Heart right ventricle (tissue), 16 donors: ENCODE data around the gene TMEM269. TPM values are rescaled to one million over a fixed set of nuclear protein-coding genes. Genes with fewer than 3 reads are reported as not detected.
"Not testable (repeated sequence)": the region's sequence is repeated elsewhere in the genome, so short reads cannot be mapped to it uniquely, and the experiment has no call there.

ENCODE experiments used
- ATAC-seq, 8 donors: fragments of 200-7000 bp; cut with Tn5 transposase; one replicate each; pipeline ENCODE4 v1.9.1; 2020; ENCODE audit warnings: mild to moderate bottlenecking in 8 of 8, moderate library complexity in 8 of 8, moderate number of reproducible peaks in 1 of 8
- DNase-seq, 2 donors: peaks; one replicate each; pipeline ENCODE4 v3.0.0-alpha.2; 2020
- H3K27ac ChIP-seq, 10 donors: fragments of 200-600 bp; sonication (generic) in 2 of 10; one replicate each; pipeline versions ENCODE4 v1.5.0 to v1.8.0; 2020 to 2022; ENCODE audit warnings: mild to moderate bottlenecking in 3 of 10
- H3K27me3 ChIP-seq, 7 donors: fragments of 200-600 bp; one replicate each; pipeline ENCODE4 v1.8.0; 2021 to 2022; ENCODE audit warnings: mild to moderate bottlenecking in 2 of 7
- H3K36me3 ChIP-seq, 9 donors: fragments of 200-600 bp; sonication (generic) in 1 of 9; one replicate each; pipeline versions ENCODE4 v1.5.0 to v1.8.0; 2020 to 2022; ENCODE audit warnings: mild to moderate bottlenecking in 2 of 9
- H3K4me1 ChIP-seq, 9 donors: fragments of 200-600 bp; sonication (generic) in 1 of 9; one replicate each; pipeline versions ENCODE4 v1.5.0 to v1.8.0; 2020 to 2022; ENCODE audit warnings: mild to moderate bottlenecking in 4 of 9
- H3K4me3 ChIP-seq, 10 donors: fragments of 200-600 bp; sonication (generic) in 2 of 10; one replicate each; pipeline versions ENCODE4 v1.5.0 to v1.8.0; 2020 to 2022; ENCODE audit warnings: mild to moderate bottlenecking in 7 of 10, moderate library complexity in 2 of 10
- H3K9me3 ChIP-seq, 11 donors: fragments of 200-600 bp in 10 of 11; sonication (generic) in 2 of 11; one replicate each; pipeline versions ENCODE4 v1.5.0 to v1.8.0; 2013 to 2022; ENCODE audit warnings: mild to moderate bottlenecking in 2 of 11, control low read depth in 1 of 11, moderate library complexity in 1 of 11
- CTCF ChIP-seq, 9 donors: fragments of 200-600 bp; sonication (generic) in 2 of 9; IDR thresholded peaks; one replicate each; pipeline versions ENCODE4 v1.5.0 to v1.8.0; 2021 to 2022; ENCODE audit warnings: antibody characterized with exemption in 9 of 9, mild to moderate bottlenecking in 5 of 9, moderate library complexity in 1 of 9
- WGBS, 2 donors: extraction: QIAGEN DNeasy Blood & Tissue Kit; methylation state at CpG; one replicate each; pipeline ENCODE4 v1.1.7; 2013; ENCODE audit warnings: inconsistent platforms in 1 of 2; 5-methylcytosine and 5-hydroxymethylcytosine counted together
- intact Hi-C, 10 donors: fragments of 100-400 bp; cut with DNase I; formaldehyde crosslinking; loops; one replicate each; pipeline versions ENCODE4 v1.11.1 to v1.14.2; 2022
- polyA plus RNA-seq, 2 donors: library from polyadenylated mRNA; stranded (reverse); fragments of 200-250 nt; gene quantifications; one replicate each; pipeline ENCODE4 v1.2.3, GENCODE V29; 2013
- total RNA-seq, 10 donors: library from RNA; stranded (reverse); fragmentation: NEBNext Ultra II Directional in 3 of 10; extraction: Animal tissue kit (Norgen Biotek cat#: 25700) in 3 of 10; gene quantifications; one replicate each; pipeline versions ENCODE4 v1.2.1 to v1.2.4, GENCODE V29; 2021 to 2023
- donor health status: Arrhythmogenic right ventricular cardiomyopathy.
- donor health status: ischemic (EF 13 %, LVEDD 7.1; RV severe dilation, severe dysfunction).
- donor health status: healthy with polysubstance abuse.
- donor health status: DM: no; HTN: yes; CAD: no.
- donor health status: DM: no; HTN: no; CAD: no.
- donor health status: ischemic (EF 25% LVEDD 6.9; RV normal size, moderate dysfunction).
- donor health status: ischemic (EF 25% LVEDD 5.7; RV mildly dilated, moderate dysfunction).
- donor health status: healthy.
- donor health status: DM: yes; HTN: yes; CAD: no.
- donor health status: Ischemic cardiomyopathy.
- donor health status: ischemic (EF 35%, LVEDD 5.7; RV mildly dilated, moderate dysfunction).
- donor health status: nonischemic (EF 11% LVEDD 7.7; RV severe dilation, severe dysfunction).
- donor health status: DM: yes; HTN: yes; CAD: no.
- donor health status: PGD.
- donor health status: ischemic (EF 29% LVEDD 5.4; RV normal size, mild dysfunction).
- donor health status: nonischemic (EF 23%, LVEDD 6.1; RV moderate dilation, normal function).

Gene TMEM269
- total and polyA plus RNA-seq, 12 donors: 0.01 to 0.09 (median 0.07) TPM; not detected in 9

DNA sequence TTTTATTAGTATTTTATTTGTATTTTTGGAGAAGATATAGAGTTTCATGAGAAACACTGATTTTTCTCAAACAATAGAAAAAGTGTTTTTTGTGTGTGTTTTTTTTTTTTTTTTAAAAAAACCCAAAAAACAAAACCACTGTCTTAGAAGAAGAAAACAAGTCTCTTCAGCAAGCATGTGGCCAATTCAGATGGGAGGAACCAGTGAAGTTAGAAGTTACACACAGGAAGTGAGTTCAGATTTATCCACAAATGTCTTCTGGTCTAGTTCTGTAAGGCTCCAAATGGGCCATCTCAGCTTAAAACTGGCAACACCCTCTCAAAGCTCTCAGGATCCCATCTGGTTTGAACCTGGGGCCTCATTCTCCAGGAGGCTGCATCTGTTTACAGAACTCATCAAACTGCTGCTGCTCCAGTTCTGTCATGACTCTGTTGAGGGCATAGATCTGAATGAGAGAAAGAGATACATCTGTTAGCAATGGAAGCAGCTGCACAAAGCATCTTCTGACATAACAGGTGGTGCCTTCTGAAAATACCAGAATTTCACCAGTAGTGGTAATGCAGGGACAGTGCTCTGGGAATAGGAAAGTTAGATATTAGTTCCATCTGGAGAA is 22.4 kb downstream of the TMEM269 start:
- intact Hi-C loops: no loop called here
- Histone ChIP-seq H3K27me3 (no peaks in the 10 kb centered on the region), H3K36me3 (peaks cover 0 to 43% (median 7%) of the 10 kb centered on the region in 9 donors), H3K4me1 (peaks cover 0 to 6% (median 0%) of the 10 kb centered on the region in 9 donors), H3K9me3 (no peaks in the 10 kb centered on the region), H3K27ac (no peak overlapping the region), H3K4me3 (no peak overlapping the region)
- ATAC-seq: peak in 5 of 8 donors; percentile 29 to 56 (median 31)
- DNase-seq: no peak
- no peak for TF ChIP-seq CTCF (IDR thresholded peaks at IDR 0.05)

- H3K4me3 ChIP-seq, H3K27ac ChIP-seq, DNase-seq, H3K9me3 ChIP-seq, H3K27me3 ChIP-seq, ATAC-seq, intact Hi-C loops: not testable (repeated sequence)
- Histone ChIP-seq H3K36me3 (peaks cover 0 to 27% (median 0%) of the 10 kb centered on the region in 9 donors), H3K4me1 (peaks cover 0 to 27% (median 23%) of the 10 kb centered on the region in 9 donors)
- WGBS, 2 donors: 94 to 100% methylated on average over 3 of the region's 3 CpGs
Measured at GRCh38 chr1:42814815-42815214, 30.0 kb downstream of the TMEM269 start.

DNA sequence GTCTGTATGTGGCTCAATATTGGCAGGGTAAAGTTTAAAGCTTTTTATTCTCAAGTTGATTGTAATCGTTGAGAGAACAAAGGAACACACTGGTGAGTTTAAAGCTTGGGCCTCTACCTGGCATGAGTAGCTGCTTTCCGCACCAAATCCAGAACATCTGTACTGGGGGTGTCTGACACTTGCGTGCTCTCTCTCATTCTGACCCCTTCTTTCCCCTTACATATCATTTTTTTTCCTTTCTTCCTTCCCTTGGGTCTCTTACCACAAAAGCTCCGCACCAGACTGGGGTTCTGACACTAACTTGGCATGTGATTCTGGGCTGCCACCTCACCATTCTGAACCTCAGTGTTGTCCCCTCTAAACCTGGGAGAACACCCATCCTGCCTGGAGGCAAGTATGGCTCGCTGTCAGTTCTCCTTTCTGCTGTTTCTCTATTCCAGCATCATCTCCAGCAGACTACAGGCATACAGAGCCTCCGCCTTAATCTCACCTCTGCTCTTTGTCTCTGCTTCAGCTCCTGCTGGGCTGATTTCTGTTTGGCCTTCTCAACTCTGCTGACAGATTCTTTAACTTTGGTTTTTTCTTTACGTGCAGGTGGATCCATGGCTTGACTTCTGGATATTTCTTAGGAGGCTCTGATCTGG is 31.3 kb downstream of the TMEM269 start:
- Histone ChIP-seq H3K4me1 (peaks cover 0 to 27% (median 23%) of the 10 kb centered on the region in 9 donors), H3K27me3 (no peaks in the 10 kb centered on the region), H3K36me3 (peaks cover 0 to 19% (median 0%) of the 10 kb centered on the region in 9 donors), H3K4me3 (peak overlapping the region; percentile 29 to 92 (median 74)), H3K27ac (peak overlapping the region in 9 of 10 donors; percentile 93 to 100 (median 99)), H3K9me3 (no peaks in the 10 kb centered on the region)
- DNase-seq (no peak), ATAC-seq (no peak)
- TF ChIP-seq CTCF (IDR thresholded peaks at IDR 0.05): no peak
- 25 to 37% methylated on average over 7 of the region's 7 CpGs for WGBS, 2 donors
- intact Hi-C loops: loop anchor here in 2 of 10 donors (2.0 kb wide), 2 partner anchors 31 to 49 kb away; partner anchors contain the start of genes C1orf50 (in 2 of the 2), P3H1 (in 2 of the 2) and ZNF691 (in 1 of the 2)

GRCh38 chr1:42816585-42817439 is 32.0 kb downstream of the TMEM269 start, which contains the start of the genes ERMAP and SVBP:
Gene ERMAP (plus strand): TSS chr1:42817122. CDS start chr1:42830449, 13,327 bp downstream.
Gene SVBP (minus strand): TSS chr1:42817397. CDS start chr1:42816544, 853 bp downstream.
- Histone ChIP-seq H3K9me3 (no peaks in the 10 kb centered on the region), H3K4me1 (peaks cover 0 to 27% (median 23%) of the 10 kb centered on the region in 9 donors), H3K27me3 (no peaks in the 10 kb centered on the region), H3K4me3 (peak within 1 kb of the TSS; percentile 29 to 92 (median 74)), H3K36me3 (peaks cover 0 to 15% (median 0%) of the 10 kb centered on the region in 9 donors), H3K27ac (peak within 1 kb of the TSS; percentile 93 to 100 (median 99))
- intact Hi-C loops: loop anchor here in 2 of 10 donors (2.0 kb wide), 2 partner anchors 30 to 50 kb away; partner anchors contain the start of genes C1orf50 (in 2 of the 2), P3H1 (in 2 of the 2) and ZNF691 (in 1 of the 2)
- ATAC-seq: peak; percentile 97 to 99 (median 98)
- DNase-seq: peak; percentile 92 to 97
- TF ChIP-seq CTCF (IDR thresholded peaks at IDR 0.05): peak in 1 of 9 donors; percentile 9
- 1 to 2% methylated on average over 54 to 66 of the region's 66 CpGs for WGBS, 2 donors
